HL-60/S4 treated with retinoic acid at 250 ng/mL for 4 days and 3 days (cell line): ENCODE results near the gene CDX1.

Experiments used
- in situ Hi-C: fragments of 300-500 bp; cut with MboI; formaldehyde crosslinking; loops from 2 replicates; pipeline ENCODE4 v1.7.0; 2022; ENCODE audit warnings: low sequenced_read_pairs

The CDX1 gene

GRCh38 chr5:150144879-150145278 lies 21.7 kb upstream of the CDX1 start:
- in situ Hi-C loops: no loop called here

GRCh38 chr5:150146235-150146634 lies 20.3 kb upstream of the CDX1 start:
- in situ Hi-C loops: no loop called here

- in situ Hi-C loops: no loop called here
Observed at GRCh38 chr5:150146862-150147601, 19.5 kb upstream of the CDX1 start.

- in situ Hi-C loops: no loop called here
Observed at GRCh38 chr5:150147670-150148069, 18.9 kb upstream of the CDX1 start.

- in situ Hi-C loops: no loop called here
Observed at GRCh38 chr5:150148117-150148927, 18.3 kb upstream of the CDX1 start.

- in situ Hi-C loops: no loop called here
Observed at GRCh38 chr5:150149618-150150017, 17.0 kb upstream of the CDX1 start.

GRCh38 chr5:150152636-150153462 lies 13.7 kb upstream of the CDX1 start:
- in situ Hi-C loops: no loop called here

- in situ Hi-C loops: no loop called here
Observed at GRCh38 chr5:150153483-150153882, 13.1 kb upstream of the CDX1 start.

- in situ Hi-C loops: no loop called here
Observed at GRCh38 chr5:150153957-150154617, 12.5 kb upstream of the CDX1 start.

GRCh38 chr5:150154618-150155128 lies 11.9 kb upstream of the CDX1 start:
- in situ Hi-C loops: no loop called here

GRCh38 chr5:150155258-150156026 lies 11.1 kb upstream of the CDX1 start, which contains the start of gene PDGFRB:
TSS of gene PDGFRB (minus strand) at chr5:150155845. CDS start at chr5:150137047, 18,798 bp downstream.
- in situ Hi-C loops: no loop called here

GRCh38 chr5:150156027-150156368 lies 10.6 kb upstream of the CDX1 start:
- in situ Hi-C loops: no loop called here

- in situ Hi-C loops: no loop called here
Observed at GRCh38 chr5:150156540-150156939, 10.0 kb upstream of the CDX1 start.

- in situ Hi-C loops: no loop called here
Observed at GRCh38 chr5:150157168-150157567, 9.4 kb upstream of the CDX1 start.

- in situ Hi-C loops: no loop called here
Observed at GRCh38 chr5:150158170-150158949, 8.2 kb upstream of the CDX1 start.

GRCh38 chr5:150159031-150159430 lies 7.5 kb upstream of the CDX1 start:
- in situ Hi-C loops: no loop called here

- in situ Hi-C loops: no loop called here
Observed at GRCh38 chr5:150159741-150160179, 6.8 kb upstream of the CDX1 start.

GRCh38 chr5:150160448-150161081 lies 6.0 kb upstream of the CDX1 start:
- in situ Hi-C loops: no loop called here
